Measurements from ENCODE around the gene FAM3B.

The FAM3B gene

DNA sequence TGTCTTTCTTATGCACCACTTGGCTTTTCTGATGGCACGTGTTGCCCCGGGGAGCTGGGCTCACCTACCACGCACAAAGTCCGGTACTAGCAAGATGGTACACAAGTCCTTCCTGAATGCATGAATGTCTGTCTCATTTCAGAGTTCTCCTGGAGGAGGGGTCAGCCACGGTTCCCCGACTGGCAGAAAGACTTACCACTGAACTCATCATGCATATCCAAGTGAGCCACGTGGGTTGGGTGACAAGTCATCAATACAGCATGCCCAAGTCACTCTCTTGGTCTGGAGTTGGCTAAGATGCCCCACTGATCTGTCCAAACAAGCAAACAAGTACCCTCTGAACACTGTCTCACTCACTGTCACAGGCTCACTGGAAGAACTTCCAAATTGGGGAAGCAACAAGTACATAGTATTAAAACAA, 80.9 kb downstream of the FAM3B start:
- no peak for DNase-seq (ENCODE audit: low read depth)

DNA sequence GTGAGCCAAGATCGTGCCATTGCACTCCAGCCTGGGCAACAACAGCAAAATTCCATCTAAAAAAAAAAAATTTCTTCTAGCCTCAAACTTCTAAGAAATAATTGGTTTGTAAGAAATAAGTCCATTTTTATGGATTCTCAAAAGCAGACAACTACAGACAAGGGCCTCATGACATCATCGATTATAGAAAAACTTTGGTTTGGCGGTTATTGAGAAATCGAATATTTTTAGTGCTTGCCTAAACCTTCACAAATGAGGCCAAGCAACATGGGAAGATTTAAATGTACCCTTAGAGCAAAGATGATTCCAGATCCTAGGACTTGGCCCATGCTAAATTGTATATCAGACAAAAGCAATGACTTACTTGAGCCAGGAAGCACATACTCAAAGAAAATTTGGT, 81.7 kb downstream of the FAM3B start:
- no peak for DNase-seq (ENCODE audit: low read depth)

DNA sequence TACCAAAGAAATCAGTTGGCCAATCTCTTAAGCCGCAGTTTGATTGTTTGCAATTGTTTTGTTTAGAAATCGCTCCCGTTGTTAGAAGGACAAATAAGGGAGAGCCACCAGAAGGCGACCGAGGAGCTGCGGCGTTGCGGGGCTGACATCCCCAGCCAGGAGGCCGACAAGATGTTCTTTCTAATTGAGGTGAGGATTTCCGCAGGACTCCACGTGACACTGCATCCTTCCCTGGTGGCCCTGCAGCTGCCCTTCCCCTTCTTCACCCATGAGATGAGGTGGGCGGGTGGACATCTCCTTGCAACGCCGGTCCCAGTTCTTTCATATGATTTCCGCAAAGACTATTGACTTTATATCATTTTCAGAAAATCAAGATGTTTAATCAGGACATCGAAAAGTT, 82.2 kb downstream of the FAM3B start:
- DNase-seq (ENCODE audit: low read depth) = no peak

DNA sequence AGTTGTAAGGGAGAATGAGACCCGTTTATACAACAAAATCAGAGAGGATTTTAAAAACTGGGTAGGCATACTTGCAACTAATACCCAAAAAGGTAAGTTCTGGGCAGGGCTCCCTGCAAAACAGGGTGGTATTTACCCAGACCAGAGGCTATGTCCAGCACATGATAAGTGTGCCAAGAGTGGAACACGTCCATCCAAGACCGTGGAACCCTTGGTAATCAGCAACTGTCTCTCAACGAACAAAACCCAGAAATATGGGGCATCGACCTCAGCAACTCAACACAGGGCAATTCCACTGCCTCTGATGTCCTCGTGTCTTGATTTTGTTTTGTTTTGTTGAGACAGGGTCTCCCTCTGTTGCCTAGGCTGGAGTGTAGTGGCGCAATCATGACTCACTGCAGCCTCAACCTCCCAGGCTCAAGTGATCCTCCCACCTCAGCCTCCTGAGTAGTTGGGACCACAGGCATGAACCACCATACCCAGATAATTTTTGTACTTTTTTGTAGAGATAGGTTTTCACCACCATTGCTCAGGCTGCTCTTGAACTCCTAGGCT, 82.7 kb downstream of the FAM3B start:
- no peak for DNase-seq (ENCODE audit: low read depth)

DNA sequence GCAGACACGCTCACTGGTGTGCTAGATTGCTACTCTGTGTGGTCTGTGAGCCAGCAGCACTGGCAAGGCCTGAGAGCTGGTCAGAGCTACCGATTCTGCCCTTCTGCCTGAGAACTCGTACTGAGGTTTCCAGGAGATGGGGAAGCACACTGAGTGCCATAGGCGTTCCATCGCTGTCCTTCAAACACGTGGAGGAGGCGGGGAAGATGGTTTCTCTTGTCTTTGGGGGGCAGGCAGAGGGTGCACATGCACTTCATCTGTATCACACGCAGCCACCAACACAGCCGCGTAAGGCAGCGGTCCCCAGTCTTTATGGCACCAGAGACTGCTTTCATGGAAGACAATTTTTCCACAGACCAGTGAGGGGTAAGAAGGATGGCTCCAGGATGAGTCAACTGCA, 85.6 kb downstream of the FAM3B start:
- no peak for DNase-seq (ENCODE audit: low read depth)

DNA sequence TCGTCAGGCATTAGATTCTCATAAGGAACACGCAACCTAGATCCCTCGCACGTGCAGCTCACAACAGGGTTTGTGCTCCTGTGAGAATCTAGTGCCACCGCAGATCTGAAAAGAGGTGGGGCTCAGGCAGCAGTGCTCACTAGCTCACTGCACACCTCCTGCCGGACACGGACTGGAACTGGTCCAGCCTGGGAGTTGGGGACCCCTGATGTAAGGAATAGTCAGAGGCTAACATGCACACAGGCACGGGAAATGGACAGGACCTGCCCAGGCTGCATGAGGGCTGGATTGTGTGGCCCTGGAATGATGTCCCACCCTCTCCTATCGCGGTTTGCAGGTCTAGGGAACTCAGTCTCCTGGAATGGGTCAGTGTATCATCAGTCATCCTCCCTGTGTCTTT, 86.2 kb downstream of the FAM3B start:
- no peak for DNase-seq (ENCODE audit: low read depth)

DNA sequence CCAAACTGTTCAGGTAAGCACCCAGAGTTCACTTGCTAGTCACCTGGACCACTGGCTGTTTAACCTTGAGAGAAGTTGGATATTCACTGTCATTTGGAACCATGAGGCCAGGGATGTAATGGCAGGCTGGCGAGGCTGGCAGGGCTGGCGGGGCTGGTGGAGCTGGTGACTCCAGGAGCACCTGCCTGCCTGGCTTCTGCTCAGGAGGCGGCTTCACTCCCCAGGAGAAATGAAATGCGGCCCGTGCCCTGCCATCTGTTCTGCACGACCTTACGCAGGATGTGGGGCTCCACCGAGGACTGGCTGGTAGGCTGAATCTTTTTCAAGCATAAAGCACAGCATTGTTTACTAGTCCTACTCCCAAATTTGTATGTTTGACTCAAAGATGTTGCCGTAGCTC, 86.7 kb downstream of the FAM3B start:
- no peak for DNase-seq (ENCODE audit: low read depth)

DNA sequence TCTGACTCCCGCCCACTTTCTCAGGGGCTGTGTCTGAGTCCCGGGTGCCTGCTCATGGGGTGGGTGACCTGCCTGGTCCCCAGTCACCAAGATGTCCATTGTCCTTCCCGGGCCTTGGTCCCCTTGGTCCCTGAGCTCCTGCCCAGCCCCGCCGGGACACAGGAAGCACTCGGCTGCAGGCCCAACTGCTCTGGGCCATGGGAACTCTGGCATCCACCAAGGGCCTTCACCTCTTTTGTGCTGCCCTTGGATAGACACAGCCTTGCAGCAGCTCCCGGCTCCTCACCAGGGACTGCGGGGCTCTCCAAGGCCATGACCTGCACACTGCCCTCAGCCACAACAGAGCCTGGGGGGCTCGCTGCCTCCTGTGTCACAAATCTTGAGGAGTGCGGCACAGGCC, 87.4 kb downstream of the FAM3B start:
- no peak for DNase-seq (ENCODE audit: low read depth)

DNA sequence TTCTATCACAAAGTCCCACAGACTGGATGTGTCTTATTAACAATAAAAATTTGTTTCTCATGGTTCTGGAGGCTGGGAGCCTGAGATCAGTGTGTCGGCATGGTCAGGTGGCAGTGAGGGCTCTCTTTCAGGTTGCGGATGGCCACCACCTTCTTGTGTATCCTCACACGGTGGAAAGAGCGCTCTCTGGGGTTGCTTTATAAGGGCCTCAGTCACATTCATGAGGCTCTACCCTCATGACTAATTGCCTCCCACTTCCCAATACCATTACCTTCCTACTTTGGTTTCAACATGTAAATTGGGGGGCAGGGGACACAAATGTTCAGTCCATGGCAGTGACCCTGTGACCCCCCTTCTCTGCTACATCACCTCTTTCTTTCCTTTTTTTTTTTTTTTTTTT, 88.7 kb downstream of the FAM3B start:
- no peak for DNase-seq (ENCODE audit: low read depth)

DNA sequence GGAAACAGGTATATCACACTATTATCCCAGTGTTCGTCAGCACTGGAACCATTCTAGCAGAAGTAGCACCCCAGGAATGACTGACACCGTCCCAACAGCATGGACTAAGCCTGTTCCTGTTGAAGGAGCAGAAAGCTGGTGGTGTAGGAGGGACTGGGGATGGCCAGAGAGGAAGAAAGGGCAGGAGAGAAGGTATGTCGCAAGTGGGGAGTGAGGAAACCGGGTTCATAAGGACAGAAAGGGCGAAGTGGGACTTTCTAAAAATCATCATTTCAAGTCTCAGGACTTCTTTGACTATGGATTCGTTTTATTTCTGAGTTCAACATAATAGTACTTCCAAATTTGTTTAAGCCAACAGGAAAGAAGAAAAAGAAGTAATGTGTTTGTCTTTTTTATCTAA, 89.7 kb downstream of the FAM3B start:
- no peak for DNase-seq (ENCODE audit: low read depth)
